K562 (cell line): Measurements from ENCODE around the gene CAST. TPM values are rescaled to one million over a fixed set of nuclear protein-coding genes. Genes with fewer than 3 reads are reported as not detected.

Source experiments
- BRF2 ChIP-seq: IDR thresholded peaks from 3 replicates; pipeline ENCODE4 v1.6.1; 2011; ENCODE audit warnings: borderline replicate concordance, mild to moderate bottlenecking; ENCODE audit not compliant: insufficient read length, insufficient read depth
- DACH1 ChIP-seq: fragments of 450-650 bp; IDR thresholded peaks from 2 replicates; pipeline ENCODE4 v1.6.1; 2018; ENCODE audit not compliant: partially characterized antibody
- DMBX1 ChIP-seq: fragments of 250-450 bp; sonication (Bioruptor Pico); IDR thresholded peaks from 2 replicates; pipeline ENCODE4 v1.8.0; 2022; ENCODE audit warnings: inconsistent platforms, mild to moderate bottlenecking, moderate library complexity, borderline replicate concordance
- EHMT2 ChIP-seq: fragments of 450-650 bp; IDR thresholded peaks from 2 replicates; pipeline ENCODE4 v1.6.1; 2018; ENCODE audit warnings: antibody characterized with exemption
- HCFC1 ChIP-seq: IDR thresholded peaks from 2 replicates; pipeline ENCODE4 v1.6.1; 2012; ENCODE audit warnings: low read depth, low read length, improper control_type of control experiment
- HEY1 ChIP-seq: fragments of 250-450 bp; sonication (Bioruptor Pico); IDR thresholded peaks from 2 replicates; pipeline ENCODE4 v1.5.0; 2020; ENCODE audit warnings: mild to moderate bottlenecking, moderate library complexity, borderline replicate concordance
- HNRNPL ChIP-seq: fragments of 200-400 bp; formaldehyde crosslinking; IDR thresholded peaks from 2 replicates; pipeline ENCODE4 v1.6.1; 2017; ENCODE audit warnings: low read depth, mild to moderate bottlenecking, low read length
- IFI16 ChIP-seq: fragments of 250-450 bp; sonication (Bioruptor Pico); IDR thresholded peaks from 2 replicates; pipeline ENCODE4 v2.1.2; 2022; ENCODE audit warnings: mild to moderate bottlenecking, inconsistent platforms
- MYC ChIP-seq, 2 experiments: fragments of 250-450 bp in 1 of 2; sonication (Bioruptor Pico) in 1 of 2; IDR thresholded peaks; 2 replicates each; pipeline versions ENCODE4 v1.5.1 to v1.6.1; 2012 to 2021; ENCODE audit warnings: low read depth in 2 of 2, borderline replicate concordance in 1 of 2, improper control_type of control experiment in 1 of 2, low read length in 1 of 2, mild to moderate bottlenecking in 1 of 2, moderate library complexity in 1 of 2
- NFYB ChIP-seq: IDR thresholded peaks from 2 replicates; pipeline ENCODE4 v1.6.1; 2011; ENCODE audit warnings: mild to moderate bottlenecking, moderate library complexity; ENCODE audit not compliant: insufficient read length; ENCODE audit errors: extremely low read depth
- NR2C2 ChIP-seq, 2 experiments: fragments of 200-800 bp in 1 of 2; sonication (Bioruptor generic) in 1 of 2; sonication (generic) in 1 of 2; formaldehyde crosslinking in 1 of 2; IDR thresholded peaks; 2 replicates each; pipeline versions ENCODE4 v1.6.1 to v1.8.0; 2016 to 2022; ENCODE audit warnings: mild to moderate bottlenecking in 1 of 2, missing compliant biosample characterization in 1 of 2, missing genetic modification characterization in 1 of 2, missing genetic modification reagents in 1 of 2
- SPI1 ChIP-seq: IDR thresholded peaks from 2 replicates; pipeline ENCODE4 v1.6.1; 2011; ENCODE audit warnings: low read depth, low read length, control low read depth, borderline replicate concordance
- YBX1 ChIP-seq: fragments of 450-650 bp; IDR thresholded peaks from 2 replicates; pipeline ENCODE4 v1.7.1; 2016; ENCODE audit warnings: mild to moderate bottlenecking
- YY1 ChIP-seq, 3 experiments: IDR thresholded peaks; 2 replicates each; pipeline ENCODE4 v1.6.1; 2011; ENCODE audit warnings: low read length in 2 of 3, mild to moderate bottlenecking in 2 of 3, moderate library complexity in 2 of 3, borderline replicate concordance in 1 of 3, control low read depth in 1 of 3, low read depth in 1 of 3; ENCODE audit not compliant: insufficient read depth in 3 of 3, insufficient replicate concordance in 2 of 3, control insufficient read depth in 1 of 3, insufficient read length in 1 of 3; ENCODE audit errors: extremely low read depth in 1 of 3
- ZBTB7A ChIP-seq: IDR thresholded peaks from 2 replicates; pipeline ENCODE4 v1.6.1; 2011; ENCODE audit warnings: low read depth, mild to moderate bottlenecking, low read length, moderate library complexity, borderline replicate concordance; ENCODE audit not compliant: control insufficient read depth
- ZNF232 ChIP-seq: sonication (generic); formaldehyde crosslinking; IDR thresholded peaks from 2 replicates; pipeline ENCODE4 v1.8.0; 2022; ENCODE audit warnings: mild to moderate bottlenecking, missing genetic modification reagents
- ZNF830 ChIP-seq: fragments of 250-450 bp; sonication (Bioruptor Pico); IDR thresholded peaks from 2 replicates; pipeline ENCODE4 v1.5.0; 2021; ENCODE audit warnings: mild to moderate bottlenecking
- polyA plus RNA-seq, 8 experiments: library from polyadenylated mRNA; depleted of rRNA in 4 of 8; stranded (reverse) in 5 of 8; unstranded in 3 of 8; fragments of >200 nt; fragmentation: Nextera tagmentation in 2 of 8; fragmentation: Illumina TruSeq in 1 of 8; extraction: Ambion mirVana in 2 of 8; extraction: Trizol in 1 of 8; gene quantifications; 2 replicates each; pipeline versions ENCODE4 v1.2.1 to v1.2.3, GENCODE V29; 2011 to 2014; ENCODE audit warnings: inconsistent platforms in 1 of 8, missing spikeins in 1 of 8
- total RNA-seq, 7 experiments: library from RNA; depleted of rRNA in 6 of 7; stranded (reverse); fragments of >200 nt in 6 of 7; fragmentation: Illumina TruSeq in 2 of 7; extraction: Trizol in 2 of 7; gene quantifications; 2 replicates each; pipeline versions ENCODE4 v1.2.1 to v1.2.3, GENCODE V29; 2011 to 2021; ENCODE audit warnings: low replicate concordance in 1 of 7
- TF ChIP-seq, protein P1 (sequence below): fragments of 450-650 bp; IDR thresholded peaks from 2 replicates; pipeline ENCODE4 v1.6.1; 2014; ENCODE audit warnings: low read depth, mild to moderate bottlenecking, moderate library complexity, borderline replicate concordance
- TF ChIP-seq, protein P2 (sequence below): fragments of 450-650 bp; conservative IDR thresholded peaks from 2 replicates; pipeline ENCODE4 v1.6.1; 2016; ENCODE audit warnings: missing genetic modification characterization, low read depth, mild to moderate bottlenecking, control low read depth, missing compliant biosample characterization
- TF ChIP-seq, protein P3 (sequence below): sonication (generic); formaldehyde crosslinking; IDR thresholded peaks from 2 replicates; pipeline ENCODE4 v1.8.1; 2023; ENCODE audit warnings: mild to moderate bottlenecking, missing genetic modification reagents

The CAST gene
- total and polyA plus RNA-seq, 9 of the 15 experiments (the other 6 are each of a cell fraction or from before 2014, with no cell fraction given) = 55.5 to 136 (median 86.1) TPM

DNA sequence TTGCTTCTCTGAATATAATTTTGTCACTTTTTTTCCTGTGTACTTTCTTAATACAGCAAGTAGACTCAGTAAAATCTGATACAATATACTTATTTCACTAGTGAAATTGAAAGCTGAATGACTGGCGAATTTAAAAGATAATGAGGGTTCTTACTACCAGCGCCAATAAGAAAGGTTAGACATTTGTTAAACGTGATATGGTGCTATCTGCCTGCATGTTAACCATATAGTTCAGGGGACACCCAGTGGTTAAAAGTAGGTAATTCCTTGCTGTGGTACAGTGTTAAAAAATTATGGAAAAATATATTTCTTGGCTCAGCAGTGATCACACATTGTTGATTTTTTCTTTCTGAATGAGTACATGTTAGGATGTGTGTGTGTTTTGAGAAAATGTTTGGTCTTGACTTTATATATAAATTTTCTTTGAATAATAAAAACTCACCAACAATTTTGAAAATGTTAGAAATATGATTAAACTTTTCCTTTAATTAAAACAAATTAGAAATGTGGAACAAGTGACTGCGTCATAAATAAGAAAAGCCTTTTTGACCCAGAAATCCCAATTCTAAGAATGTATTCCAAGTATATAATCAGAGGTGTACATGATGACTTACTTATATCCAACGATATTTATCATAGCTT, 25.8 kb downstream of the CAST start (continued):
- TF ChIP-seq, protein P1, sequence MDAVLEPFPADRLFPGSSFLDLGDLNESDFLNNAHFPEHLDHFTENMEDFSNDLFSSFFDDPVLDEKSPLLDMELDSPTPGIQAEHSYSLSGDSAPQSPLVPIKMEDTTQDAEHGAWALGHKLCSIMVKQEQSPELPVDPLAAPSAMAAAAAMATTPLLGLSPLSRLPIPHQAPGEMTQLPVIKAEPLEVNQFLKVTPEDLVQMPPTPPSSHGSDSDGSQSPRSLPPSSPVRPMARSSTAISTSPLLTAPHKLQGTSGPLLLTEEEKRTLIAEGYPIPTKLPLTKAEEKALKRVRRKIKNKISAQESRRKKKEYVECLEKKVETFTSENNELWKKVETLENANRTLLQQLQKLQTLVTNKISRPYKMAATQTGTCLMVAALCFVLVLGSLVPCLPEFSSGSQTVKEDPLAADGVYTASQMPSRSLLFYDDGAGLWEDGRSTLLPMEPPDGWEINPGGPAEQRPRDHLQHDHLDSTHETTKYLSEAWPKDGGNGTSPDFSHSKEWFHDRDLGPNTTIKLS = no peak
- TF ChIP-seq ZNF232 (CRISPR knock-in tag) (no peak), YY1 (IDR thresholded peaks at IDR 0.05; ENCODE audit: borderline replicate concordance in 1 of 3, control insufficient read depth in 1 of 3, extremely low read depth in 1 of 3, insufficient read depth in 3 of 3, insufficient read length in 1 of 3, insufficient replicate concordance in 2 of 3, low read depth in 1 of 3, low read length in 2 of 3) (no peak), NR2C2 (CRISPR knock-in tag; IDR thresholded peaks at IDR 0.05) (no peak), NR2C2 (tag; IDR thresholded peaks at IDR 0.05) (no peak), IFI16 (no peak), DMBX1 (CRISPR knock-in tag) (no peak), HEY1 (CRISPR knock-in tag) (no peak), ZBTB7A (no peak), EHMT2 (no peak), ZNF830 (CRISPR knock-in tag) (no peak), HNRNPL (no peak), SPI1 (no peak), NFYB (no peak), MYC (IDR thresholded peaks at IDR 0.05; ENCODE audit: low read depth, low read length) (no peak), MYC (CRISPR knock-in tag; IDR thresholded peaks at IDR 0.05; ENCODE audit: borderline replicate concordance, low read depth) (no peak), HCFC1 (no peak), BRF2 (no peak), DACH1 (no peak), YBX1 (no peak)
- TF ChIP-seq, protein P2, sequence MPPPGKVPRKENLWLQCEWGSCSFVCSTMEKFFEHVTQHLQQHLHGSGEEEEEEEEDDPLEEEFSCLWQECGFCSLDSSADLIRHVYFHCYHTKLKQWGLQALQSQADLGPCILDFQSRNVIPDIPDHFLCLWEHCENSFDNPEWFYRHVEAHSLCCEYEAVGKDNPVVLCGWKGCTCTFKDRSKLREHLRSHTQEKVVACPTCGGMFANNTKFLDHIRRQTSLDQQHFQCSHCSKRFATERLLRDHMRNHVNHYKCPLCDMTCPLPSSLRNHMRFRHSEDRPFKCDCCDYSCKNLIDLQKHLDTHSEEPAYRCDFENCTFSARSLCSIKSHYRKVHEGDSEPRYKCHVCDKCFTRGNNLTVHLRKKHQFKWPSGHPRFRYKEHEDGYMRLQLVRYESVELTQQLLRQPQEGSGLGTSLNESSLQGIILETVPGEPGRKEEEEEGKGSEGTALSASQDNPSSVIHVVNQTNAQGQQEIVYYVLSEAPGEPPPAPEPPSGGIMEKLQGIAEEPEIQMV (tag) = no peak
- TF ChIP-seq, protein P3, sequence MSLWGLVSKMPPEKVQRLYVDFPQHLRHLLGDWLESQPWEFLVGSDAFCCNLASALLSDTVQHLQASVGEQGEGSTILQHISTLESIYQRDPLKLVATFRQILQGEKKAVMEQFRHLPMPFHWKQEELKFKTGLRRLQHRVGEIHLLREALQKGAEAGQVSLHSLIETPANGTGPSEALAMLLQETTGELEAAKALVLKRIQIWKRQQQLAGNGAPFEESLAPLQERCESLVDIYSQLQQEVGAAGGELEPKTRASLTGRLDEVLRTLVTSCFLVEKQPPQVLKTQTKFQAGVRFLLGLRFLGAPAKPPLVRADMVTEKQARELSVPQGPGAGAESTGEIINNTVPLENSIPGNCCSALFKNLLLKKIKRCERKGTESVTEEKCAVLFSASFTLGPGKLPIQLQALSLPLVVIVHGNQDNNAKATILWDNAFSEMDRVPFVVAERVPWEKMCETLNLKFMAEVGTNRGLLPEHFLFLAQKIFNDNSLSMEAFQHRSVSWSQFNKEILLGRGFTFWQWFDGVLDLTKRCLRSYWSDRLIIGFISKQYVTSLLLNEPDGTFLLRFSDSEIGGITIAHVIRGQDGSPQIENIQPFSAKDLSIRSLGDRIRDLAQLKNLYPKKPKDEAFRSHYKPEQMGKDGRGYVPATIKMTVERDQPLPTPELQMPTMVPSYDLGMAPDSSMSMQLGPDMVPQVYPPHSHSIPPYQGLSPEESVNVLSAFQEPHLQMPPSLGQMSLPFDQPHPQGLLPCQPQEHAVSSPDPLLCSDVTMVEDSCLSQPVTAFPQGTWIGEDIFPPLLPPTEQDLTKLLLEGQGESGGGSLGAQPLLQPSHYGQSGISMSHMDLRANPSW (CRISPR knock-in tag) = no peak
